Measurements from ENCODE around the gene FXYD5.
A peak's percentile ranks its signal among the peaks of the same experiment; 100 is the strongest.

FXYD5 gene

DNA sequence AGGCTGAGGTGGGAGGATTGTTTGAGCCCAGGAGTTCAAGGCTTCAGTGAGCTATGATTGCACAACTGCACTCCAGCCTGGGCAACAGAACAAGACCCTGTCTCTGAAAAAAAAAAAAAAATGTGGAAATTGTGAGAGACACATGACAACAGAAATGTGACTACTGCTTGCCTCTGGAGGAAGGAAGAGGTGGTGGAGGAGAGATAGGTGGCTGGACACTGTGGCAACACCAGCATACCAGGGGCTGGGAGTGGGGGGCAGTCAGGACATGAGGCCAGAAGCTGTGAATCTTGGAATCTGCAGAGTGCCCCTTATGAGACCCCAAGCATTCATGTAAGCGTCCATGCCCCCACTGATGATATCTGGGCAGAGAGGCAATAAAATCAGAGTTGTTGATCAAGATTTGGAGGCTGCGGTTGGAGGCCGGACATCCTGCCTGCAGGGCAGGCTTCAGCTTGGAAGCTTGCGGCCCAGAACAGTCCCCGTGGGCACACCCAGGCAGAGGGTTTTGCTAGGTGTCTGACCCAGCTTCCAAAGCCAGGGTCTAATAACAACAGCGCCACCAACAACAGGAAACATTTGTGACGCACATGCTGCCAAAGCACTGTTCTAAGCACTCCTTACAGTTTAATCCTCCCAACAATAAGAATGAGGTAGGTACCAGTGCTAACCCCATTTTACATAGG is 57.2 kb downstream of the FXYD5 start:
- peaks cover 98% of the 10 kb centered on the region for H3K4me1 ChIP-seq
- TF ChIP-seq Cebpa-rat (IDR thresholded peaks at IDR 0.05), result peak; percentile 95
- H3K9ac ChIP-seq, result peak overlapping the region; percentile 66
- no peaks in the 10 kb centered on the region for H3K36me3 ChIP-seq
- no peaks in the 10 kb centered on the region for H3K27me3 ChIP-seq
- H3K9me3 ChIP-seq, result peaks cover 3% of the 10 kb centered on the region; the same call in 1 of the 2 replicates
- H4K20me1 ChIP-seq, result no peaks in the 10 kb centered on the region
- peak overlapping the region; percentile 94 for H3K4me2 ChIP-seq
- peak overlapping the region; percentile 38 for H3K4me3 ChIP-seq
- H3K27ac ChIP-seq, result peak overlapping the region; percentile 89

GRCh38 chr19:35212241-35212640 is 57.7 kb downstream of the FXYD5 start:
- no peak for TF ChIP-seq Cebpa-rat (IDR thresholded peaks at IDR 0.05)
- Histone ChIP-seq H3K9ac (peak overlapping the region; percentile 66), H4K20me1 (no peaks in the 10 kb centered on the region), H3K4me2 (peak overlapping the region; percentile 94), H3K4me1 (peaks cover 98% of the 10 kb centered on the region), H3K27me3 (no peaks in the 10 kb centered on the region), H3K27ac (peak overlapping the region; percentile 89), H3K4me3 (peak overlapping the region; percentile 38; the same call in 1 of the 2 replicates), H3K9me3 (peaks cover 7% of the 10 kb centered on the region; the same call in 1 of the 2 replicates), H3K36me3 (no peaks in the 10 kb centered on the region)

DNA sequence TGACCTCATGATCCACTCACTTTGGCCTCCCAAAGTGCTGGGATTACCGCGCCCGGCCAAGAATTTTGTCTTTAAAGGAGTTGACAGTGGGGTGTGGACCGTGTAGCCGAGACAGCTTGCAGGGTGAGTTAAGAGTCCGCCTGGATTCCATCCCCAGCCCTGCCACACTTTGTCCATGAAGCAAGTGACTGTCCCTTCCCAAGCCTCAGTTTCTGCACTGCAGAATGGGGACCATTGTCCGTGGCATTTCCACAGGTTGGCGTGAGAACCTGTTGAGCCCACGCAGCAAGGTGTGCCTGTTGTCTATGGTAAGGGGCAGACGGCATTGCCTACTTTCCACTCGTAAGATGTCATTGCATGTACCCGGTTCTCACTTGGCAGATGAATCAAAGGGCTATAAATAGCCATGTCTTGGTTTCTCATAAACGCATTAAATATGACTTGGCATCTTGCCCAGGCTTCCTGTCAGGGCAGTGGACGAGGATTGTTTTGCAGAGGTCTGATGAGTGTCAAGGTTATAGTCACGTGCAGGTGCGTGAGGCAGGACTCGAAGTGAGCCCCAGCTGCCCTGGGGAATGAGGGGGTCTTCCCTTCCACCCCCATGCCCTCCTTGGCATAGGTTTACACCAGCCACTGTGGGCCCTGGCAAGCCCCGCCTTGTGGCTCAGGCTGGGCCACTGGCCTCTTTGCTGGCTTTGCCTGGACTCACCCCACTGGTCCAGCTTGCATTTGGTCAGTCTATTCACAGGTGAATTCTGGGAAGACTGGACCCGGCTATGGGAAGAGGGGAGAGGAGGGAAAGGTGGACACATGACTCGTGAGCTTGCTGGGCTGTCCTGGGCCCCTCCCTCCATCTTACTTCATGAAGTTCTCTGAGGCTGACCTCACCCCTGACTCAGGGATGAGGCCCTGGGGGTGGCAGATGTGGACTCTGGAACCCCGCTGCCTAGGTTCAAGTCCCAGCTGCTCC is 59.4 kb downstream of the FXYD5 start:
- peak overlapping the region; percentile 53; the same call in 1 of the 2 replicates for H3K4me3 ChIP-seq
- no peaks in the 10 kb centered on the region for H4K20me1 ChIP-seq
- H3K27ac ChIP-seq, result peak overlapping the region; percentile 89
- TF ChIP-seq Cebpa-rat (IDR thresholded peaks at IDR 0.05), result no peak
- H3K36me3 ChIP-seq, result no peaks in the 10 kb centered on the region
- peaks cover 7% of the 10 kb centered on the region; the same call in 1 of the 2 replicates for H3K9me3 ChIP-seq
- H3K9ac ChIP-seq, result peak overlapping the region; percentile 76
- peak overlapping the region; percentile 94 for H3K4me2 ChIP-seq
- no peaks in the 10 kb centered on the region for H3K27me3 ChIP-seq
- peaks cover 88% of the 10 kb centered on the region for H3K4me1 ChIP-seq

DNA sequence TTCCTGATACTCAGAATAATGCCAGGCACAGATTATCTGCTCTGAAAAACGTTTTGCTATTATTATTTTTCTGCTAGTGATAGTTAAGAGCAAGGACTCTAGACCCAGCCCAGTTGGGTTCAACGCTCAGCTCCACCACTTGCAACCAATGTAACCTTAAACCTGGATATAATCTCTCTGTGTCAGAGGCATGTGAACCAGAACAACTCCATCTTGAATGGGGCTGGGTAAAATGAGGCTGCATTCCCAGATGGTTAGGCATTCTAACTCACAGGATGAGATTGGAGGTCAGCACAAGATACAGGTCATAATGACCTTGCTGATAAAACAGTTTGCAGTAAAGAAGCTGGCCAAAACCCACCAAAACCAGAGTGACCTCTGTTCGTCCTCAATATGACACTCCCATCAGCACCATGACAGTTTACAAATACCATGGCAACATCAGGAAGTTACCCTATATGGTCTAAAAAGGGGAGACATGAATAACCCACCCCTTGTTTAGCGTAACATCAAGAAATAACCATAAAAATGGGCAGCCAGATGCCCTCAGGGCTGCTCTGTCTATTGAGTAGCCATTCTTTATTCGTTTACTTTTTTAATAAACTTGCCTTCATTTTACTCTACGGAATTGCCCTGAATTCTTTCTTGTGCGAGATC is 60.4 kb downstream of the FXYD5 start:
- peaks cover 13% of the 10 kb centered on the region for H3K9me3 ChIP-seq
- H3K27ac ChIP-seq, result peak overlapping the region; percentile 89
- TF ChIP-seq Cebpa-rat (IDR thresholded peaks at IDR 0.05), result no peak
- H3K27me3 ChIP-seq, result no peaks in the 10 kb centered on the region
- no peak overlapping the region for H3K4me3 ChIP-seq
- no peak overlapping the region for H3K9ac ChIP-seq
- H4K20me1 ChIP-seq, result no peaks in the 10 kb centered on the region
- H3K4me1 ChIP-seq, result peaks cover 78% of the 10 kb centered on the region
- no peaks in the 10 kb centered on the region for H3K36me3 ChIP-seq
- peak overlapping the region; percentile 94 for H3K4me2 ChIP-seq

GRCh38 chr19:35216016-35216832 is 61.7 kb downstream of the FXYD5 start:
- peaks cover 13% of the 10 kb centered on the region for H3K9me3 ChIP-seq
- H3K36me3 ChIP-seq, result no peaks in the 10 kb centered on the region
- H3K9ac ChIP-seq, result no peak overlapping the region
- H3K27ac ChIP-seq, result peak overlapping the region; percentile 19; the same call in 1 of the 2 replicates
- no peaks in the 10 kb centered on the region for H4K20me1 ChIP-seq
- no peak overlapping the region for H3K4me3 ChIP-seq
- TF ChIP-seq Cebpa-rat (IDR thresholded peaks at IDR 0.05), result no peak
- H3K4me1 ChIP-seq, result peaks cover 65% of the 10 kb centered on the region
- peak overlapping the region; percentile 94 for H3K4me2 ChIP-seq
- H3K27me3 ChIP-seq, result no peaks in the 10 kb centered on the region

DNA sequence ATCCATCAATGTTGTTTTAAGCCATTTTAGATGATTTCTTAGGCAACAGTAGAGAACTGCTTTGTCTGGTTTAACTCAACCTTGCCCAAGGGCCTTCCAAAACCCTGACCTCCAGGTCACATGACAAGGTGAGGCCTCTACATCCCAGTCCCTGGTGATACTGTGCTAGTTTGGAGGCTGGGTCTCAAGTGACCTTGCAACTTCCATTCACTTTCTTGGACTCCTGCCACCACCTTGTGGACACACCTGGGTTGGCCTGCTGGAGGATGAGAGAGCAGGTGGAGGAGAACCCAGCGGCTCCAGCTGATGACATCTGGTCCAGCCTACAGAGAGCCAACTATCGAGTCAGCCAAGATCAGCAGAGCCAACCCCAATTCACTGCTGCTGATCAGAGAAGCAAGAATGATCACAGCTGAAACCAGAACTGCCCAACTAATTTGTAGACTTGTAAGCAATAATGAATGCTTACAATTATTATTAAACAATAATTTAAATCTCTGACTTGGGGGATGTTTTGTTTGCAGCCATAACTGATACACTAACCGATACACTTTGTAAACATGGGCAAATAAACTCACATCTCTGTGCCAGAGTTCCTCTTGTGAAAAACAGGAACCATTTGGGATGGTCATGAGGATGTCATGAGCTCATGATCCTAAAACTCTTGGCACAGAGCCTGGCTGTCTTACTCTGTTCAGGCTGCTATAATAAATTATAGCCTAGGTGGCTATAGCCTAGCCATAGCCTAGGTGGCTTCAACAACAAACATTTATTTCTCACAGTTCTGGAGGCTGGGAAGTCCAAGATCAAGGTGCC is 62.5 kb downstream of the FXYD5 start:
- peaks cover 61% of the 10 kb centered on the region for H3K4me1 ChIP-seq
- no peaks in the 10 kb centered on the region for H3K36me3 ChIP-seq
- peaks cover 13% of the 10 kb centered on the region for H3K9me3 ChIP-seq
- H3K4me2 ChIP-seq, result 0 out of 2 replicates have a peak overlapping the region, but pooled peaks have one; percentile 12
- no peaks in the 10 kb centered on the region for H4K20me1 ChIP-seq
- no peaks in the 10 kb centered on the region for H3K27me3 ChIP-seq
- no peak overlapping the region for H3K9ac ChIP-seq
- peak overlapping the region; percentile 19; the same call in 1 of the 2 replicates for H3K27ac ChIP-seq
- no peak overlapping the region for H3K4me3 ChIP-seq
- no peak for TF ChIP-seq Cebpa-rat (IDR thresholded peaks at IDR 0.05)

DNA sequence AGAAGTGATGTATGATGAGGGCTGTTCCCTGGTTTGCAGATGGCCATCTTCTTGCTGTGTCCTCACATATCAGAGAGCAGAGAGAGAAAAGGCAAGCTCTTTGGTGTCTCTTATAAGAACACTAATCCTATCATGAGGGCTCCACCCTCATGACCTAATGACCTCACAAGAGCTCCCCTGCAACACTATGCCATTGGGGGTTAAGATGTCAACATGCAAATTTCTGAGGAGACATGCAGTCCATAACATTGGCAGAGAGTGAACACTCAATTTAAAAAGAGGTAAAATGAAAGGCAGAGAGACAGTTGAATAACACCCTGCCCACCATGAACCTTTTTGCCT is 63.1 kb downstream of the FXYD5 start:
- H3K9me3 ChIP-seq, result peaks cover 15% of the 10 kb centered on the region
- H3K4me1 ChIP-seq, result peaks cover 61% of the 10 kb centered on the region
- H3K9ac ChIP-seq, result no peak overlapping the region
- no peaks in the 10 kb centered on the region for H4K20me1 ChIP-seq
- no peak overlapping the region for H3K27ac ChIP-seq
- H3K4me2 ChIP-seq, result no peak overlapping the region
- H3K36me3 ChIP-seq, result no peaks in the 10 kb centered on the region
- H3K4me3 ChIP-seq, result no peak overlapping the region
- no peaks in the 10 kb centered on the region for H3K27me3 ChIP-seq
- no peak for TF ChIP-seq Cebpa-rat (IDR thresholded peaks at IDR 0.05)

GRCh38 chr19:35219008-35219407 is 64.5 kb downstream of the FXYD5 start:
- no peak overlapping the region for H3K27ac ChIP-seq
- H3K4me1 ChIP-seq, result peaks cover 61% of the 10 kb centered on the region
- no peak for TF ChIP-seq Cebpa-rat (IDR thresholded peaks at IDR 0.05)

More at GRCh38 chr19:35219008-35219407, 64.5 kb downstream of the FXYD5 start:
- H4K20me1 ChIP-seq, result no peaks in the 10 kb centered on the region
- no peaks in the 10 kb centered on the region for H3K36me3 ChIP-seq
- no peak overlapping the region for H3K4me3 ChIP-seq
- no peaks in the 10 kb centered on the region for H3K27me3 ChIP-seq
- no peak overlapping the region for H3K4me2 ChIP-seq
- no peak overlapping the region for H3K9ac ChIP-seq
- H3K9me3 ChIP-seq, result peaks cover 24% of the 10 kb centered on the region
